B cell (primary cell): ENCODE measurements around the gene PDCD4. TPM values are rescaled to one million over a fixed set of nuclear protein-coding genes. Genes with fewer than 3 reads are reported as not detected.

ENCODE experiments used
- ATAC-seq: fragments of 200-7000 bp; cut with Tn5 transposase; one replicate; pipeline ENCODE4 v1.10.0; 2021; ENCODE audit warnings: low read depth, mild to moderate bottlenecking, moderate number of reproducible peaks, moderate library complexity
- CTCF ChIA-PET: fragments of 350-600 bp; sonication (Branson Sonifier 250); formaldehyde crosslinking; loops from one replicate; lab custom pipeline; 2021; ENCODE audit warnings: antibody characterized with exemption, inconsistent platforms; lab: Charles Lee
- POLR2A ChIA-PET: fragments of 350-600 bp; sonication (Branson Sonifier 250); formaldehyde crosslinking; loops from one replicate; lab custom pipeline; 2021; ENCODE audit warnings: antibody characterized with exemption; lab: Charles Lee
- DNase-seq: peaks from one replicate; pipeline ENCODE4 v3.0.0; 2013
- H2AFZ ChIP-seq: 2 replicates; pipeline ENCODE4 v1.6.1; 2012; ENCODE audit warnings: mild to moderate bottlenecking, low read depth, low read length; ENCODE audit not compliant: insufficient read depth, poor library complexity, severe bottlenecking
- H3K27ac ChIP-seq, 2 donors: 1 replicate in 1 of 2; 2 replicates in 1 of 2; pipeline ENCODE4 v1.5.1; 2012 to 2013; ENCODE audit warnings: low read length in 2 of 2, mild to moderate bottlenecking in 2 of 2, moderate library complexity in 1 of 2
- H3K27me3 ChIP-seq, 4 experiments: fragments of 200-600 bp in 1 of 4; sonication (generic) in 1 of 4; replicated peaks in 1 of 4; 1 replicate in 2 of 4; 2 replicates in 2 of 4; pipeline versions ENCODE4 v1.6.1 to v1.7.0; 2013 to 2016; ENCODE audit warnings: low read length in 3 of 4, mild to moderate bottlenecking in 2 of 4, mixed read lengths in 1 of 4, moderate library complexity in 1 of 4; ENCODE audit not compliant: insufficient read depth in 4 of 4, control insufficient read depth in 3 of 4; ENCODE audit errors: control extremely low read depth in 1 of 4
- H3K36me3 ChIP-seq, 2 experiments: replicated peaks in 1 of 2; 1 replicate in 1 of 2; 2 replicates in 1 of 2; pipeline versions ENCODE4 v1.6.1 to v1.7.1; 2013; ENCODE audit warnings: low read length in 1 of 2; ENCODE audit not compliant: insufficient read depth in 2 of 2, control insufficient read depth in 1 of 2; ENCODE audit errors: control extremely low read depth in 1 of 2, extremely low read depth in 1 of 2
- H3K4me1 ChIP-seq, 2 donors: fragments of 200-600 bp in 1 of 2; sonication (generic) in 1 of 2; 1 replicate in 1 of 2; 2 replicates in 1 of 2; pipeline versions ENCODE4 v1.5.1 to v1.6.1; 2013 to 2017; ENCODE audit warnings: low read length in 2 of 2; ENCODE audit not compliant: control insufficient read depth in 2 of 2, insufficient read depth in 2 of 2
- H3K4me2 ChIP-seq: replicated peaks from 2 replicates; pipeline ENCODE3; 2012; ENCODE audit warnings: mild to moderate bottlenecking, low read depth, low read length; ENCODE audit not compliant: poor library complexity, severe bottlenecking
- H3K4me3 ChIP-seq, 5 experiments: fragments of 200-600 bp in 1 of 5; sonication (generic) in 1 of 5; 1 replicate in 3 of 5; 2 replicates in 2 of 5; pipeline versions ENCODE4 v1.5.1 to v1.7.0; 2011 to 2016; ENCODE audit warnings: low read length in 4 of 5, mild to moderate bottlenecking in 4 of 5, low read depth in 2 of 5, control low read depth in 1 of 5, moderate library complexity in 1 of 5; ENCODE audit not compliant: insufficient read depth in 1 of 5; ENCODE audit errors: control extremely low read depth in 1 of 5, extremely low read depth in 1 of 5
- H3K79me2 ChIP-seq: fragments of 200-600 bp; sonication (generic); one replicate; pipeline ENCODE4 v1.6.0; 2016; ENCODE audit warnings: low read length; ENCODE audit not compliant: control insufficient read depth, insufficient read depth
- H3K9ac ChIP-seq: fragments of 200-600 bp; sonication (generic); 2 replicates; pipeline ENCODE4 v1.6.1; 2017; ENCODE audit warnings: mild to moderate bottlenecking, low read length, moderate library complexity
- H3K9me3 ChIP-seq, 3 donors: one replicate each; pipeline versions ENCODE4 v1.6.1 to v1.7.1; 2013; ENCODE audit warnings: low read length in 2 of 3; ENCODE audit not compliant: control insufficient read depth in 2 of 3, insufficient read depth in 1 of 3; ENCODE audit errors: control extremely low read depth in 1 of 3
- H4K20me1 ChIP-seq: 2 replicates; pipeline ENCODE4 v1.6.0; 2012; ENCODE audit warnings: mild to moderate bottlenecking, low read length; ENCODE audit not compliant: insufficient read depth, control insufficient read depth, poor library complexity, severe bottlenecking
- H3K27ac Mint-ChIP-seq: one replicate; pipeline ENCODE4 v1.8.0; 2021; ENCODE audit warnings: mixed read lengths
- H3K27me3 Mint-ChIP-seq: one replicate; pipeline ENCODE4 v1.8.0; 2021; ENCODE audit warnings: mixed read lengths
- H3K4me1 Mint-ChIP-seq: one replicate; pipeline ENCODE4 v1.8.0; 2021; ENCODE audit warnings: mixed read lengths
- H3K4me3 Mint-ChIP-seq: one replicate; pipeline ENCODE4 v1.8.0; 2021; ENCODE audit warnings: mixed read lengths
- H3K9me3 Mint-ChIP-seq: one replicate; pipeline ENCODE4 v1.8.0; 2022; ENCODE audit warnings: mixed read lengths; ENCODE audit not compliant: insufficient read depth
- CTCF ChIP-seq: fragments of 200-600 bp; IDR thresholded peaks from one replicate; pipeline ENCODE4 v1.8.0; 2022; ENCODE audit warnings: antibody characterized with exemption, mild to moderate bottlenecking
- EZH2 ChIP-seq: IDR thresholded peaks from 2 replicates; pipeline ENCODE4 v1.6.1; 2012; ENCODE audit warnings: borderline replicate concordance, low read depth, mild to moderate bottlenecking, moderate library complexity, low read length; ENCODE audit not compliant: insufficient read depth, poor library complexity, severe bottlenecking
- WGBS: methylation state at CpG from one replicate; pipeline ENCODE4 v1.1.5; 2013; ENCODE audit warnings: missing lambda C conversion rate; ENCODE audit not compliant: insufficient coverage; 5-methylcytosine and 5-hydroxymethylcytosine counted together
- intact Hi-C: fragments of 100-400 bp; cut with micrococcal nuclease; formaldehyde crosslinking; loops from one replicate; pipeline ENCODE4 v1.10.0; 2022
- polyA plus RNA-seq: library from polyadenylated mRNA; depleted of rRNA; stranded (reverse); fragments of >200 nt; gene quantifications from 2 replicates; pipeline ENCODE4 v1.2.3, GENCODE V29; 2012
- total RNA-seq, 2 donors: library from RNA; stranded (reverse); fragments of 120-200 nt in 1 of 2; gene quantifications; 1 replicate in 1 of 2; 2 replicates in 1 of 2; pipeline versions ENCODE4 v1.2.3 to v1.2.4, GENCODE V29; 2013 to 2022

PDCD4 gene
- total and polyA plus RNA-seq, 2 donors (not counting 1 experiment from before 2014, with no cell fraction given), result 33.9 to 169 TPM

- WGBS, result 58% methylated on average over 8 of the region's 11 CpGs
Observed at GRCh38 chr10:110829721-110830410, 41.9 kb upstream of the PDCD4 start.

More at GRCh38 chr10:110829721-110830410, 41.9 kb upstream of the PDCD4 start:
- Histone ChIP-seq H3K4me1 (peaks cover 16 to 27% of the 10 kb centered on the region in 2 donors), H3K4me2 (peak overlapping the region; percentile 16), H2AFZ (no peak overlapping the region), H3K4me3 (peak overlapping the region in 1 of 5 experiments; percentile 9), H3K9me3 (no peaks in the 10 kb centered on the region), H3K27ac (no peak overlapping the region), H3K27me3 (no peaks in the 10 kb centered on the region), H3K9ac (no peak overlapping the region), H4K20me1 (no peaks in the 10 kb centered on the region), H3K79me2 (no peaks in the 10 kb centered on the region), H3K36me3 (no peaks in the 10 kb centered on the region)
- intact Hi-C loops, result no loop called here
- peaks cover 23% of the 10 kb centered on the region for H3K4me1 Mint-ChIP-seq
- TF ChIP-seq CTCF (no peak), EZH2 (no peak)
- peak; percentile 56 for ATAC-seq
- no peaks in the 10 kb centered on the region for H3K9me3 Mint-ChIP-seq
- peak; percentile 49 for DNase-seq
- H3K4me3 Mint-ChIP-seq, result no peak overlapping the region
- H3K27me3 Mint-ChIP-seq, result no peaks in the 10 kb centered on the region
- H3K27ac Mint-ChIP-seq, result peak overlapping the region; percentile 15
- CTCF ChIA-PET, result interaction anchor here (1.9 kb wide), 1 partner anchor 25 kb away, joined by 4 read pairs; no protein-coding TSS in a partner anchor
- POLR2A ChIA-PET, result interaction anchor here (0.6 kb wide), 1 partner anchor 62 kb away, joined by 4 read pairs; no protein-coding TSS in a partner anchor
